Endometrial microvascular endothelial cells (primary cell): ENCODE measurements around the gene PXDN. TPM values are rescaled to one million over a fixed set of nuclear protein-coding genes. Genes with fewer than 3 reads are reported as not detected.

Source experiments
- in situ Hi-C: cut with HindIII; loops from 2 replicates; pipeline ENCODE4 v1.10.0; 2017; ENCODE audit warnings: low sequenced_read_pairs, low pct_unique_long_range_greater_than_20kb; ENCODE audit errors: inconsistent ontology term
- total RNA-seq: library from RNA; depleted of rRNA; stranded (reverse); fragments of >200 nt; gene quantifications from one replicate; pipeline ENCODE4 v1.2.3, GENCODE V29; 2015; ENCODE audit errors: inconsistent ontology term

Gene PXDN
- total RNA-seq, 1 donor from 2014 or later, result 246 TPM

- in situ Hi-C loops, result no loop called here
Measured at GRCh38 chr2:1588978-1589621, 155.2 kb downstream of the PXDN start.

GRCh38 chr2:1588051-1588977 lies 156.0 kb downstream of the PXDN start:
- in situ Hi-C loops, result no loop called here

GRCh38 chr2:1586923-1587840 lies 157.1 kb downstream of the PXDN start:
- in situ Hi-C loops, result no loop called here

DNA sequence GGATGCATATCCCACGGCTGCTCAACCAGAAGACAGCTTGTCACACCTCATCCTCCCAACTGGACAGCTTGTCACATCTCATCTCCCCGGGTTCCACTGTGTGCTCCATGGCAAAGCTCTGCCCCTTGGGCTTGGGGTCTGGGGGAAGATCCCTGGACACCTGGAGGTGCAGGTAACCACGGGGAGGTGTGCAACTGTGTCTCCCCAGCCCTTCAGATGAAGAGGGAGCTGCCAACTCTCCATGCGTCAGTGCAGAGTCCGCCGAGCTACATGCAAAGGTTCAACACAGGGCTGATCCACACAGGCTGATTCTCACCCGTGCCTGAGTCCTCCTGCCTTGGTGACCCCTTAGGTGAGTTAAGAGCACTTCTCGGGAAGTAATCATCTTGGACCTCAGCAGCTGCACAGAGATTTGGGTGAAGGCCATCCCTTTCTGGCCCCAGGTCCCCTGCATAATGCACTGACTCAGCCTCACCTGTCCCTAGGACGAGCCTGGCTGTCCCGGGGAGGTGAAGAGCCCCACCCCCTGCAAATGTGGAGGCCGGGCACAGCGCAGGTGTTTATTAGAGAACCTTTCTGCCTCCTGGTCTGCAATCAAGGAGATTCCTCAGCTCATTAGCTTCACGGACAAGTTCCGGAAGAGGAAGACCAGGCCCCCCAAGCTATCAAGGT lies 157.9 kb downstream of the PXDN start:
- in situ Hi-C loops, result no loop called here

DNA sequence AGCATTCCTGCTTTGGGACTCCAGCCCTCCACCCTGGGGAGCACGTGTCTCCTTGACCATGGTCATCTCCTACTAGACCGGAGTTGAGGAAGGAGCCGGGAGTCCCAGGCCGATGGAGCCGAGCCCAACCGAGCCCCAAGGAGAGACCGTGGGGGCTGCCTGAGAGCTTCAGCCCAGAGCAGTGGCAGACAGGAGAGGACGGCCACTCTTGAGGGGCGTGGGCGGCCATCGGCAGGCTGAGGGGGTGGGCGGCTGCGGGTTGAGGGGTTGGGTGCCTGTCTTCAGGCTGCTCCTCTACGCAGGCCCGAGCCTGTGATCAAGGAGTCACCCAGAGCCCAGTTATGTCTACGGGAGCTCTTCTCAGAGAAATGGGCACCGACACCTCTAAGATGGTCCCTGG lies 158.7 kb downstream of the PXDN start:
- in situ Hi-C loops, result no loop called here

DNA sequence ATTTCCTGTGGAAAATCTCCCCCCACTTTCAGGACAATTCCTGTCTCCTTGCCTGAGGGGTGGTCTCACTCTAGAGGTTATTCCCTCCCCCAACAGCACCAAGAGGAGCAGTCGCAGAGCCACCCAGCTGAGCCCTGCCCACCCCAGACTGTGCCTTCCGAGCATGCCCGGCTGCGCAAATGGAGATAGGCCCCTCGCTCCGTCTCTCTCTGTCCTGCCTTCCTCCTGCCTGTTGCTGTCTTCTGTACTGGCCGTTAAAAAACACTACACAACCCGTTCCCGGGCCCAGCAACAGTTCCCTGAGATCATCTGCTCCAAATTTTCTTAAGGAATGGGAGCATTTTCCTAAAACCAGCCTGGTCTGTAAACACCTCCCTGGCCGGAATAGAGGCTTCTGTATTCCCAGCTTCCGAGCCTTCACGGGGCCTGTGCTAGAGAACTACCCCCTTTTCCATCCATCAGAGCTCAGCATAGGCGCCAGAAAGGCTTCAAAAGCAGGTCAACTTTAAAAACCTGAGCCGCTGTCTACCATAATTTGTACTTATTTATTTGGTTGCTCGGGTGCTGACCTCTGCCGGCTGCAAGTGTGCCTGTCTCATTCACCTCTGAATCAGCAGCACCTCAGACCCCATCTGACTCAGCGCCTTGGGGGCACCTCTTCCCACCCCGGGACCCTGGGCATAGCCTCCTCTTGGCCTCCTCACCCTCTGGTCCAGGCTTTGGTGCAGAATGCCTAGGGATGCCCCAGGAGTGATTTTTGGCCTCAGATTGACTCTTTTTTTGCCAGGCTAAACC lies 159.4 kb downstream of the PXDN start:
- in situ Hi-C loops, result no loop called here

- in situ Hi-C loops, result no loop called here
Measured at GRCh38 chr2:1584051-1584531, 160.2 kb downstream of the PXDN start.

DNA sequence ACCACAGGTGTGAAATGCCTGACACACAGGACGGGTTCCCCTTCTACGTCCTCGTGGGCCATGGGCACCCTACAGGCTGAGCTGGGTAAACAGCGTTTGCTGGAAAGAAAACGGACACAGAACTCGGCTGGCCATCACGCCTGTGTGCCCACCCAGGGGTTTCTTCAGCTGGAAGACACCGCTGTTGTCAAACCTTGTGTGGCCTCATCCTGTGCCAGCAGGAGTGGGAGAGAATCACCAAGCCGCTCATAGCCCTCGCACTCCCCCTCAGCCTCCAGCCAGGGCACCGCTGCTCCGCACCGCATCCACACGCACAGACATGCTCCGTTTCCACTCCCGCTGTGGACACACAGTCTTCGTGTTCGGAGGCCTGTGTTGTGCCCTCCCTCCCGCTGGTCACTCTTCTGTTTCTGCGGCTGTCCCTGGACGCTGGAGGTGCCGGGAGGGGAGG lies 161.4 kb downstream of the PXDN start:
- in situ Hi-C loops, result no loop called here

- in situ Hi-C loops, result no loop called here
Measured at GRCh38 chr2:1581965-1582625, 162.2 kb downstream of the PXDN start.
